NK-92 (cell line): ENCODE data around the gene RNF144B.
"Not testable (repeated sequence)": the region's sequence is repeated elsewhere in the genome, so short reads cannot be mapped to it uniquely, and the experiment has no call there.

ENCODE experiments used
- DNase-seq: peaks from one replicate; lab custom pipeline; 2025; ENCODE audit not compliant: unreplicated experiment; lab: John Stamatoyannopoulos, UW

The RNF144B gene

DNA sequence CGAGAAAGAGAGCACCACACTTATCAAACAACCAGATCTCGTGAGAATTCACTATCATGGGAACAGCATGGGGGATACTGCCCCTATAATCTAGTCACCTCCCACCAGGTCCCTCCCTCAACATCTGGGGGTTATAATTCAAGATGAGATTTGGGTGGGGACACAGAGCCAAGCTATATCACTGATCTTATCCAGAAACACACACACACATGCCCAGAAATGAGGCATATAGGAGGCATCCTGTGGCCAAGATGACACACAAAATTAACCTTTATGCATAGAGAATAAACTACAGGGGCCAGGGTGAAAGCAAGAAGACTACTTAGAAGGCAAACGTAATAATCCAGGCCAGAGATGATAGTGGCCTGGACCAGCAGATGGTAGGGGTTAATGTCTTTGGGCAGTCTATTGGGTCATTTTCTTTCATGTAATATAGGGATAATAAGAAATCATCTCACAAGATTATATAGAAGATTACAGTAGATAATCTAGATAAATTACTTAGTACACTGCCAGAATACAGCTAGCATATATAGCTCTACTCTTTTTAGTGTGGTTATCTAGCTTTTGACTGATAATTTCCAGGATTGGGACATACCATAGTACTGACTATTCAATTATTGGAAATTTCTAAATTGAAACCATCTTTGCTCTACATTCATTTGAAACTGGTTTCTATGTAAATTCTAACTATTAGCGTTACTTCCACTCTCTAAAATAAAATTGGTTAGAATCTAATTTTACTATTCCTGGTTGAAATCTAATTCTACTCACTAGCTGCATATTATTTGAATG is 20.0 kb downstream of the RNF144B start:
- DNase-seq = no peak

DNA sequence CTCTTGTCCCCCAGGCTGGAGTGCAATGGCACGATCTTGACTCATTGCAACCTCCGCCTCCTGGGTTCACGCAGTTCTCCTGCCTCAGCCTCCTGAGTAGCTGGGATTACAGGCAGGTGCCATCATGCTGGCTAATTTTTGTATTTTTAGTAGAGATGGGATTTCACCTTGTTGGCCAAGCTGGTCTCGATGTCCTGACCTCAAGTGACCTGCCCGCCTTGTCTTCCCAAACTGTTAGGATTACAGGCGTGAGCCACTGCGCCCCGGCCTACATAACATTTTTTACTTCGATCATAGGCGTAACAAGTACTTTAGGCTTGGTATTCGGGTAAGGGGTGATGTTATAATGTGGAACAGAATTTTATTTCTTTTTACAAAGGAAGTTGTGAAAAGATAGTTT is 22.5 kb downstream of the RNF144B start:
- not testable (repeated sequence) for DNase-seq

DNA sequence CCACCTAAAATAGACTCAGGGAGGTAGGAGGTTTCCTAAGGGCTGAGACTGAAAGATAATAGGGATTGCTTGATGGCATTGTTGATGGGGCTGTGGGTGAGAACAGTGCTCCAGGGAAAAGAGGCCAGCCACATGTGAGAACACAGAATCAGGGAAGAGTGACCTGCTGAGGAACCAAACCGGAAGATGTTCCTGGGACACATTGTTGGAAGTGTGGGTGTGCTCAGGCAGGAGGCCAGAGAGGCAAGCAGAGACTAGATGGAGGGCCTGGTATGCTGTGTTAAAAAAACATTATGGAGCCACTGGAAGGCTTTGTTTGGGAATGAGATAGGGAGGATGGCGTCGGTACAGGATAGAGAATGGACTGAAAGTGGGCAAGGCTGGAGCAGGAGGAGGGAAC is 23.3 kb downstream of the RNF144B start:
- DNase-seq = no peak

DNA sequence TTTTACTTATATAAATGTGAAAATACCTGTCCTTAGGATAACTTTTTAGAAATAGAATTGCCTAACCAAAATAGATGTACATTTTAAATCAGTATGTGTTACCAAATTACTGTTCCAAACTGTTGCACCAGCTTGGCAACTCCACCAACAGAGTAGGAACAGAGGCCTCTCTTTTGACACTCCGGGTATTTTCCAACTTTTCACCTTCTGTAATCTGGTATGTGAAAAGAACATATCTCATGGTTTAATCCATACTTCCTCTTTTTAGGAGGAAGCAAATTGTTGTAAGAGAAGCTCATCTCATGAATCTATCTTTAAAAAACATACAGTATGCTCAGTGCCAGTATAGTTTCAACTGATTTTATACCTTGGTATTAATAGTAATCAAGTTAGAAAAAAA is 24.9 kb downstream of the RNF144B start:
- no peak for DNase-seq

DNA sequence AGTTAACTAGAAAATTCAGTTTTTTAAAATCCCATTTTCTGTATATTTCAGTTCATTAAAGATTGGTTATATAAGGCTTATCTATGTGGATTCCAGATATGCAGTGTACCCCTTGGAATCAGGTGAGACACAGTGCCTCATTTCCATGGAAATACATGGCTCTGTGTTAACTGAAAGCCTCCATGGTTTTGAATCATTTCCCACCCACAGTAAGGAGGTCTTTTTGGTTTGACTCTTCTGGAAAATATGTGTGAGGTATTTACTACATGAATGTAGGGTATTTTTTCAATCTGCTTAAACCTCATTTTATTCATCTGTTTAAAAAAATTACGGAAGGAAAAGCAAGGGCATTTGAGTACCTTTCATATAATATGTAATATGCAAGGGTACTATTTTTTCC is 25.5 kb downstream of the RNF144B start:
- no peak for DNase-seq

DNA sequence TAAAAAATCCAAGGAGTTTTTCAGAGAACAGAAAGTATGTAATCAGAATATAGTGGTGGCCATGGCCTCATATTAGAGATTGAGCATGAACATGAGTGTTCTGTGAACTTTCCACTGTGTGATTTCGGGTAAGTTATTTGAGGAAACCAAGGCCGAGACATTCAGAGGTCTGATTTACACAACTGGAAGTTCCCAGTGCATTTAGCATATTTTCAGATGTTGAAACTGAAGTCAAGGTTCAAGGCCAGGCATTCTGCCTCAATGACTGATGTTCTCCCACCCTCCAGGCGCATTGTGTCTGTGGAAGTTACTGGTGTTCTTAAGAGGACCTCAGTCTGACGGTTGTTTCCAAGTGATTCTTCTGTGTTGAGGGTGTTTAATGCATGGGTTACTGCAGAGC is 26.2 kb downstream of the RNF144B start:
- DNase-seq = no peak

DNA sequence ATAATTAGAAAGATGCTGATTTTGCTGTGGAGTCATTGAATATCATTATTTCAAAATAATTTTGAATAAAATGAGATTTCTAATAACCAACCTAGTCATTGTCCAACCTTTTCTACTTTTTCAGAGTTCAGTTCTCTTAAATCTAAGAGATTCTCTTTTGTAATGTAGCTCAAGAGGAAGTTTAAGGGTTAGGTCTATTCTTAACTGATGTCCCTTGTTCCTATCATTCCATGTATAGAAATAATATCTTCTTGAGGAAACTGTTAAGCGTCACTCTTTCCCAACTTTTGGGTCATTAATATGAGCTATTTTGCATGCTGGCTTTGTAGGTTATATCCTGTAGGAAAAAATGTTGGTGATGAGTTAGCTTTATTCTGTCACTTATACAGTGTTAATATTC is 27.0 kb downstream of the RNF144B start:
- no peak for DNase-seq

DNA sequence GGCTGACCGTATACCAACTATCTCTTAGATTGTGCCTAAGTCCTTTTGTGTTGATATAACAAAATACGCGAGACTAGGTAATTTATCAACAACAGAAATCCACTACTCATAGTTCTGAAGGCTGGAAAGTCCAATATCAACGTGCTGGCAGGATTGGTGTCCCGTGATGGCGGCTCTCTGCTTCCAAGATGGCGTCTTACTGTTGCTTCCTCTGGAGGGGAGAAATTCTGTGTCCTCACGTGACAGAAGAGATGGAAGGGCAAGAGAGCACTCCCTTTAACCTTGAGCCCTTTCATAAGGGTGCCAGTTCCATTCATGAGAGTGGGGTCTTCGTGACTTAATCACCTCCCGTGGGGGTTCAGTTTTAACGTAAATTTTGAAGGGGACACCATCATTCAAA is 28.1 kb downstream of the RNF144B start:
- DNase-seq = no peak

DNA sequence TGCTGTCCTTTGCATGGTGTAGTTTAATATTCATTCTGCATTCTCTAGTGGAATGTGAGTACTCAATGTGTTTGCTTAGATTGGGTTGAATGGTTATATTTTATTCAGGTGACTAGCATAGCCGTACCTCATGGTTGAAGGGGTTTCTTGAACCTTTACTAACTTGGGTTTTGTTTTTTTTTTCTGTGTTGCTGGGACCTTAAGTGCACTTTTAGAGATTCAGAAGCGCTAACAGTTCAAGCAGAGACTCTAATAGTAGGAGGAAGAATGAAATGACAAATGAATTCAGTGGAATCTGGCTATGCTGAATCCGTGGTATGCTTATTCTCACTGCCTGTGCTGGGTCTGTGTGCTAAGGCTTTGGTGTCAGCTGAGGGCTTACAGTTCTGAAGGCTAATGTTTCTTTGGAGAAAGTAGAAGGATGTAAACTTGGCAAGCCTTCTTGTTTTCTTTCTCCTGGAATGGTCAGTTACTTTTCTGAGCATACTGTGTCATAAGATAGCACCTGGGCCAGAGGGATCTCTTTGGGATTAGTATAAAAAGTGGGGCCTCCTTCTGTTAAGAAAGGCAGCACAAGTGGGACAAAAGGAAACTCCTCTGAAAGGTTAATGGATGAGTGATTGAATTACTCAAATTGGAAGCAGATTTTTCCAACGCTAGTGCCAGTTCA is 28.7 kb downstream of the RNF144B start:
- DNase-seq = no peak

DNA sequence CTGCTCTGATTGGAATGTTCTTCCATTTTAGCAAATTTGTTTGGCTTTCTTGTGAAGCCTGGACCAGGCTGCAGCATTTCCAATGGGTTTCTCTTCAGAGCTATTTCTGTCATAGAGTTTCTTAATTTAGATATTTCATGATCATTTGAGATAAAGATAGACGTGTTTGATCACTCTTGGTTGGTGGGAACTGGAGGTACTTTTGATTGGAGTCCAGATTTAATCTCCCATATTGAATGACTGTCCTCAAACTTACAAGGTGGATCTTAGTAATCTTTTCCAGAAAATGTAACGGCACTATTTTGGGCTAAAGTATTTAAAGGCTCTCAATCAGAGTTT is 29.2 kb downstream of the RNF144B start:
- no peak for DNase-seq

DNA sequence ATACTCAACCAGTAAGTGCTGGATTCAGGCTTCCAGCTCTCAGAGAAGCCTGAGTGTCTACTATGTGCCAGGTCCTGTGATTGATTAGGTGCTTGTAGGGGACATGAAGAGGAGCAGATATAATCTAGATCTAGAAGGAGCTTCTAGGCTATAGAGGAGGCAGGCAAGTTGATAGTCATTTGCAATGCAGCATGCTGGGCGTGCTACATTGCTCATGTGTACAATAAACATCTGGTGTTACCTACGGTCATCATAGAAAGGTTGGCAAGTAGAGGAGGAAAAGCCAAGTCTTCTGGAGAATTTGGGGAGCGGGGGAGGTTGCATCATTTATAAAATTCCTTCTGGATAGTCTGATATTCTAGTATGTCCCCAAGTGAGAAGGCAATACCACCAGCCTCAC is 33.2 kb downstream of the RNF144B start:
- no peak for DNase-seq

DNA sequence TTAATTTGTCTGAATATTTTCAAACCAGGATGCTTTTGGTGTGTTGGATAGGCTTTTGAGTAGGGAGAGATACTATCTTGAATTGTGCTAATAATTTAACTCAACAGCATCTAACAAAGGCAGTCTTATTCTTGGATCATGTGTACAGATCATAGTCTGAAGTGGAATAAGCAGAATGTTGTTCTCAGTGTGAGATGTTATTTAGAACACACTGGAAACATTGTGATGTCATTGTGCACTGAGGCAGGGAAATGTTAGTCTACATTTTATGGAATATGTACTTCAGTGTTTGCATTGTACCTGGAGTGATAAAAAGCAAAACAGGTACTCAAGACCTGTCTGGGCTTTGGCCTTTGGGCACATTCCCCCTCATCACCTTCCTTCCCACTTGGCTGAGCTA is 35.0 kb downstream of the RNF144B start:
- no peak for DNase-seq

DNA sequence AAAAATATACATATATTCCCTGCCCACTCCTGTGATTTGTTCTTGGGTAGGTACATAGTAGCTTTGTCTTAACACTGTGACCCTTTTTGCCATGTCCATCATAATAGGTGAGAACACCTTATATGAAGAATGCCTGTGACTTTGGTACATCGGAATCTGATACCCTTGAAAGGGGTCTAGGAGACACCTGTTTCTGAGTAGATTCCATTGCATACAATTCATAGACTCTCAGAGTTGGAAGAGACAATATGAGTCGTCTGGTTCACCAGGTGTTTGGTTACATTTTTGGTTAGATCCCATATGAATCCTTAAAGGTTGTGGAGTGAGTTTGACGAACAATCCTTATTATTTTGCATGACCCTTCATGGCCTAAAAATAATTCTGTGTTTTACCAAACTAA is 36.3 kb downstream of the RNF144B start:
- no peak for DNase-seq

DNA sequence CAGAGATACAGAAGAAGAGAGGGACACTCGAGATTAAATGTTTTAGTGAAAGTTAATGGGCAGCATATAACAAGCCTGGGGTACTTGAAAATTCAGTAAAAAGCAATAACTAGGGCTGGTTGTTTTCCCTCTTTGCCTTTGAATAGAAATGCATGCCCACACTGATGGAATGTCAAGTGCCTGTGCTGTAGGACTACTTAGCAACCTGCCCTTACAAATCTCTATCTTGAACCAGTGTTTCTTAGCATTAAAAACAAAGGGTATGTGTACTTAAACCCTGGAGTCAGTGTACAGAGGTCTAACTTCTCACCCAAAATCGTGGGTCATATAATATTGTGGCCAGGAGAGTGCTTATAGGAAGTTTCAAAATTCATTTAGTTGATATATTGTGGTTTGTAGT is 37.1 kb downstream of the RNF144B start:
- DNase-seq = no peak

DNA sequence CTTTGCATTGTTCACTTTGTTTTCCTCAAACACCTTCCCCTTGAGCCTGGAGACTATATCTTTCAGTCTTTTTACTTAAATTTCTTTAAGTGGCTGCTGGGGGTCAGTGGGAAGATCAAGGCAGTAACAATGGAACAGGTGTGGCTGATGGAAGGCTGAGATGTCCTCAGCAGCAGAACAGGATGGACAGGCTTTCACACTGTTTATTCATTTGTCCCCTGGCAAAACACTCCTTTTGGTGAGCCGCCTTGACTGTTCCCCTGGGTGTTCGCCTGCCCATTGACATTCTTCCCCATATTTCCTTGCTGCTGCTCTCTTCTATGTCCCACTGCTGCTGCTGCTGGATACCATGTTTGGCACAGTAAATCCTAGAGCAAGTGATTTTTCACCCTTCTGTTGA is 38.1 kb downstream of the RNF144B start:
- DNase-seq = no peak

DNA sequence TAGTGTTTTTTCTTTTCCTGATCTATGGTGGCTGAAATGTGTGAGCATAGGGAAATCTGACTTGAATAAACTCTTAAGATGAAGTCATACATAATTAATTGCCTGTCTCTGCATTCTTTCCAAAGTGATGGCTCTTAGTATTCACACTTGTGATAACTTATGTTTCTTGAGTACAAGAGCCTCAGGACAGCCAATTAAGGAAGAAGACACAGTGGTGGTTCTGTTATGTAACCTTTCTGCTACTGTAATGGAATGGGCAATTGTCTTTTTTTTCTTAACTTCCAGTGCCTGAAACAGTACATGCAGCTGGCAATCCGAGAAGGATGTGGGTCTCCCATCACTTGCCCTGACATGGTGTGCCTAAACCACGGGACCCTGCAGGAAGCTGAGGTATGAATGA is 40.1 kb downstream of the RNF144B start:
- DNase-seq = no peak

DNA sequence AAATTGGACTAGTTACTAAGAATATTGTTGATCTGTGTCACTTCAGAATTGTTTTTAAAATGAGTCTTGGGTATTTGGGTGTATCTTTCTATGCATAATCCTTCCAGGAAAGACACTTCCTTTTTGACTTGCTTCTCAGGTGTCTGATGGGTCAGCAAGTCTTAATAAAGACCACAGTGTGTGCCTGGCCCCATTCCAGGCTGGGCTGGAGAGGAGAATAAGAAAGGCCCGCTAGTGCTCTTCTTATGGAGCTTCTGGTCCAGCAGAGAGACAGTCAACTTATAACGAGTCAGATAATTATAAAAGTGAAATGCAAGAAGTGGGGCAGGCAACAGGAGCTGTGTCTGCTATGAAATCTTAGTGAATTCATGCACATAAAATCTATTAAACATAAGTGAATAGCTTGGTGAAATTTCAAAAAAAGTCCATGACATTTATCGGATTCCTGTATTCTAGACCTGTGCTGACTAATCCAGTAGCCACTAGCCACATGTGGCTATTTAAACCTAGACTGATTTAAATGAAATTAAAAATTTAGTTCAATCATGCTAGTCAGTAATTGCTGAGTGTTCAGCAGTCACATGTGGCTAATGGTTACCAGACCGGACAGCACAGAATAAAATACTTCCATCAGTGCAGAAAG is 42.6 kb downstream of the RNF144B start:
- no peak for DNase-seq

DNA sequence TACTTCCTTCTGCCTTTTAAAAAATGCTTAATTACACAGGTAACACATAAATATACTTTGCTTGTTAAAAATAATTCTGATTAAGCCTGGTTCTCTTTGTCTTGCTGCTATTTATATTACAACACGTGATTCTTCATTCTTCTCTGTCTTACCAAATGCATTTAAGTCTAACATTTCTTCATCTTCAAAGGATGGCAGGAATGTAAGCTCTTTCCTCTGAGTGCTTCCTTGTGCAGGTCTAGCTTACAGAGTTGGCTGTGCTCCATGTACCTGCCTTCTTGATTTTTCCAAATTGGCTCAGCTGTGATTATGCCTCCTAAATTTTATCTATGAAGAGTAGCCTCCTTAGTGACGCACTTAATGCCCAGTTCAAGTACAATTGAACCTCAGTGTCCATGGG is 44.4 kb downstream of the RNF144B start:
- DNase-seq = no peak

DNA sequence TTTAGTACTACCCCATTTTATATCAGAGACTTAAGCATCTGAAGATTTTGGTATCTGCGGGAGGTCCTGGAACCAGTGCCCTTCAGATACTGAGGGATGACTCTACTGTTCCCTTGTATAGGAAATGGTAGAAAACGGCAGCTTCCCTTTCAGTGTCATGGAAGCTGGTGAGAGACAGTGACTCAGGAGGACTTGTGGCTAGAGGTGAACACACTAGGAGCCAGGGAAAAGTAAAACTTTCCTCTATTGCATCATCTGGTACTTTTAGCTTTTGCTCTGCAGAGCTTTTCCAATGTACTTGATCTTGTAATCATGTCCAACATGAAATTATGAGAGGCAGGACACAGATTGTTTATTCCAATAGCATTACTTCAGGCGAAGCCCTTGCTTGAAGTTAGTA is 45.0 kb downstream of the RNF144B start:
- no peak for DNase-seq

DNA sequence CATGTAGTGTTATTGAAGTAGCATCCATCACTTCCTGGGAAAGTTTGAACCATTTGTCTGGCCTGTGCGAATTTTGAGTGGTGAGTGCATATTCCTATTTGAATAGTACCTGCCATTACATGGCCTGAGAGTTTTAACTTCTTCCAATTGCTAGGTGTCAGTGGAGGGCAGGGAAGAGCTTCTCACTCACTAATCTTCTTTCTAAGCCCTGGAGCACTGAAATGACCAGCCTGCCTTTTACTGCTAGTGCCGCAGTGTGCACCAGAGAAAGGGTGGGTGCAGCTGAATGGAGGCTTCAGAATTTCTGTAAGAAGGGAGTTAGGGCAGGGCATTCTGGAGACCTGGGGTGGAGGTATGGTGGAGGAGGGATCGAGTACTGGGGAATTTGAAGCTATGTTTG is 45.5 kb downstream of the RNF144B start:
- DNase-seq = no peak

DNA sequence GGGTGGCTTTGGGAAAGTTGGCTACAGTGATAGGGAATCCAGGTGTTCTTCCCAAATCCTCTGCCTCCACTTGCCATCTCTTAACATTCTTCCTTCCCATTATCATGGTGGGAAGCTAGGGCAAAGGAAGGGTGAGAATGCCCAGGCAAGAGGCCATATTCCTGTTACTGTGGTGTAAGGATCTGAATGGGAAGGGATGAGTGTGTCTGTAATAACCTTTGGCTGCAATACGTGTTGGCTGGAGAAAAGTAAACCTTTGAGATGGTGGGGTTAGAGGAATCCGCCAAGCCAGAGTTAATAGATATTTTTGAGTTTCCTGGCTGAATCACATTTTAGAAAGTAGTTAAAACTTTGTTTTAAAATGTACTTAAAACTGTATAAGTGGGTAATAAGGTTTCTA is 45.9 kb downstream of the RNF144B start:
- DNase-seq = no peak

DNA sequence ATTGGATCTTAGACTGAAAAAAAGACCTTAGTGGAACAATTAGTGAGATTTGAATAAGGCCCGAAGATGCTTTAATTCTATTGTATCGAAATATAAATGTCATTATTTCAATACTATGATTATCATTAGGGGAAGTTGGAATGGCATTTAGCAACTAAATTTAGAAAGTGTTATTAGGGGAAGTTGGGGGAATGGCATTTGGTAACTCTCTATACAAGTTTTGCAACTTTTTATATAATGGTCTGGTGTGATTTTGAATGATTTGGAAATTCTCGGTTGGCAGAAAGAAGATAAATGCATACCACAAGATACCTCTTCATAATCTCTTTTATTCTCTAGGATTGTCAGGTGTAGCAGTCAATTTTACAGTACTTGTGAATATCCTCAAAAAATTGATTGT is 49.2 kb downstream of the RNF144B start:
- no peak for DNase-seq

DNA sequence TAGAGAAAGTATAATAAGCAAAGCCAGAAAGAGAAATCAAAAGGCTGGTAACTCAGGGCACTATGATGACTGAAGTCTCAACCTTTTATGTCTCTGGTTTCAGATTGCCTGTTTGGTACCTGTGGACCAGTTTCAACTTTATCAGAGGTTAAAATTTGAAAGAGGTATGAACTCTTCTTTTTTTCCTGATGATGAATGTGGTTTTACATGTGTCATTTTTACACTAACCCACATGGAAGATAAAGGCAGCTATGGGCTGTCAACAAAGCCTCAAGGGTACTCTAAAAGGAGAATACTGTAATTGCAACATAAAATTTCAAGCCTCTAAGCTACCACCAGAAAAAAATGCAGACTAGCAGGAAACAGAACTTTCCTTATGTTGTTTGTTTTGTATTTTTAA is 52.4 kb downstream of the RNF144B start:
- no peak for DNase-seq
